NCI-H2227 treated with DMSO at 0.1 percent for 48 hours (cell line): ENCODE measurements around the gene ADCY2.

ENCODE experiments used
- DNase-seq: peaks from one replicate; lab custom pipeline; 2025; lab: John Stamatoyannopoulos, UW

ADCY2 gene

DNA sequence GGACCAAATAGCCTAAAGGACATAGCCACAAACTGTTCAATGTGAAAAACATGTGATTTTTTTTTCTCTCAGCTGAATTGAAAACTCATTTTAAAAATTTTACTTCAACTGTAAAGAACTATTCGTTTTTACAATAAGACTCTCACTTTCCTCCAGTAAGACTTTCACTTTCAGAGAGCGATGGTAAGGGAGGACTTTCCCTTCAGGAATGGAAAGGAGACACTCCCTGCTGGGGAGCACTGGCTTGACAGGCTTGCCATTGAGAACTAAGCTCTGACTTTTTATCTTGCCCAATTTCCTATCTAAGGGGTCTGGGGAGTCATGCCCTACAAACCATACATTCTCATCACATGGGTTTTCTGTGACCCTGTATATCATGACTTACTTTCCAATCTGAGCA lies 268.3 kb downstream of the ADCY2 start:
- no peak for DNase-seq

- no peak for DNase-seq
Measured at GRCh38 chr5:7667216-7667767, 271.4 kb downstream of the ADCY2 start.

- no peak for DNase-seq
Measured at GRCh38 chr5:7668161-7668560, 272.2 kb downstream of the ADCY2 start.

GRCh38 chr5:7668627-7669026 lies 272.7 kb downstream of the ADCY2 start:
- DNase-seq = no peak

DNA sequence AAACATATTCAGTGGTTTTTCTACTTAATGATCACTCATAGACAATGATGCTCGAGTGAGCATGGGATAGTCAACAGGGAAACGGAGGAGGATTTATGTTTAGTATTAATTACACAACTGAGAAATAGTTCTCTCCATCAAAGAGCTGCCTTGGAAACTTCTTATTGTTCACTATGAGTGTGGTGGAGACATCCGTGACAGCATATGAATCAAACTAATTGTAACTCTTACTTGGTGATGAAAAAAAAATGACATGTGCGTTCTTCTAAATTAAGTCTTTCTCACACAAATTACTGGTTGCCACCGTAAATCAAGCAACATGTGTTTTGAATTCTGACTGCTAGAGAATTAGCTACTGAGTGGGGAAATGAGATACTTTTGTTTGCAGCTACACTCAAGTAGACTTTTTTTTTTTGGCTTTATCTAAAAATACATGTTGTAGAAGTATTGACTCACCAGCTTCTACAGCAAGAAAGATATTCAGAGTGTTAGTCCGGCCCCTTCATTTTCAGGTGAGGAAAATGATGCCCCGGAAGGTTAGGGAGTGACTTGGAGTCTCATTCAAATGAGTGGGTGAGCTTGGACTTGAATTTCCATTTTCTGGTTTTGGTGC lies 275.5 kb downstream of the ADCY2 start:
- peak; percentile 20 for DNase-seq

DNA sequence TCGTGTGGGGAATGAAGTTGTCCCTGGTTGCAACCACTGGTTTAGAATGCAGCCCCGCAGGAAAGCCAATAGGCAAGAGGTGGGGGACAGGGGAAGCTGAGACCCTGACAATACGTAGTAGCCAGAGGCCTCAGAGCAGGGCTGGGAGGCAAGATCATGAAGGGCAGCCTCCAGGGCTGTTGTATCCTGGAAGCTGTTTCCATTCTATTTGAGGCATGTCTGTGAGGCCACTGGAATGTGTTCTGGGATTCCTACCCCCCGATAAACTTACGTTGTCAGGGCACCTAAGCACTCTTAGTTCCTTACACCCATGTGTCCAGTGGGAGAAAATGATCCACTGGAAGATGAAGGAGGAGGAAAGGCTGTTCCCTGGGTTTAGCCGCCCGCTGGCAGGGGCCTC lies 277.7 kb downstream of the ADCY2 start:
- no peak for DNase-seq

- no peak for DNase-seq
Measured at GRCh38 chr5:7676455-7676854, 280.5 kb downstream of the ADCY2 start.

GRCh38 chr5:7678030-7678429 lies 282.1 kb downstream of the ADCY2 start:
- no peak for DNase-seq

DNA sequence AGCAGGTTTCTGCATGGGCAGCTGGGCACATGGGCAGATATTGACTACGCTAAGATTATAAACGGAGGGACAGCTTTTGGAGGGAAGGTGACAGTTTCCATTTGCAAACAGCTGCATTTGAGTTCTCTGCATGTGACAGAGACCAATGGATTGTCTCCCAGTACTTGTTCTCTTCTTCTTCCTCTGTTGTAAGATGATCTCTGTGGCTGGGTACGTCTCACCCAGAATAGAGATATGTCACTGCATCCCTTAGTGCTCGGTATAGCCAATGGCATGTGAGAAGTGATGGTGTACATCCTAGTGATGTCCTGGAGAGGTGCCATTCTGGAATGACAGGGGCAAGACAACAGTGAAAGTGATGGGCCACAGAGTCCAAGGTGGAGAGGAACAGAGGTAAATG lies 283.7 kb downstream of the ADCY2 start:
- no peak for DNase-seq

DNA sequence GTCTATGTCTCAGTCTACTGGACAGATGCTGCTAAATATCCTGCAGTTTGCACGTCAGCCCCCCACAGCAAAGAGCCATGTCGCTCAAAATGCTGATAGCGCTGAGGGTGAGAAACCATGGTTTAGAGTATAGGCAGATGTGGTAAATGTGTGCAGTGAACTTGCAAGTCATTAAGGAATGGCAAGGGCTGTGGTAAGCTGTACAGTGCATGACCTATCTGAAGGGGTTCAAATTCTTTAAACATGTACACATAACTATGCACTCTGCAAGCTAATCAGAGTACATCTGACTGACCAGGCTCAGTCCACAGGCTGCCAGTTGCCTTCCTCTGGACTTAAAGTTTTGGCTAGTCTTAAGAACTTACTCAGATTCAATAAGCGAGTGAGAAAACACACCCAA lies 284.3 kb downstream of the ADCY2 start:
- no peak for DNase-seq

GRCh38 chr5:7682379-7682778 lies 286.4 kb downstream of the ADCY2 start:
- no peak for DNase-seq

DNA sequence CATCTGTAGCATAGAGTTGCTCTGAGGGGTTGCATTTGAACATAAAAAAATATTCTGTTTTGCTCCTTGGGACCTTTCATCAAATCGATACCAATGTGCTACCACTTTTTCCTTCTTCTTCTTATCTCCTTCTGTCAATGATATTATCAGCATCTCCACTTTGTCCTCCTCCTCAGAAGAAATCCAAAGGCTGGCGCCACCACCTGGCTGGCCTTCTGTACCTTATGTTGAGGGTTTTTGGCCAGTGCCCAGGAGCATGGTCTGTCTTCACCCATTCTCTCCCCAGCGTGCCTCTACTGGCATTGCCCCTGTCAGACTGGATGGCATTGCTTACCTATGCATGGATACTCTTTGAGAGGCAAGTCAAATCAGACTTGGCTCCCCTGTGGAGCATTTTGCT lies 287.8 kb downstream of the ADCY2 start:
- DNase-seq = no peak

DNA sequence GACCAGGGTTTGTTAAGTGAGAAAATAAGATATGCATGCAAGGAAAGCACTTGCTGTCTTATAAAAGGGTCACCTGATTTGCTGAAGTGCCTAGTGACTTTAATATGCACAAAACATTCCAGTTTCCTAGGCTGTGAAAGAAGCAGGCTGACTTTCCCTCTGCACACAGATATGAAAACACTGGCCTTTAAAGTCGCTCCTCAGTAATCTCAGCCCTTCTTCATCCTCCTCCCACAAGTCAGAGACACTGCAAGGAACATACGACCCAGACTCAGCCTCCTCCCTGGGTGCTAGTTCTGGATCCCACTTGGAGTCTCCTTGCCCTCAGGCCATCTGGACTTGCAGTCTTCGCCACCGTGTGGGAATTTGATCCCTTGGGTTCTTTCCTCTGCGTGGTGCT lies 288.9 kb downstream of the ADCY2 start:
- no peak for DNase-seq

- no peak for DNase-seq
Measured at GRCh38 chr5:7686794-7687193, 290.9 kb downstream of the ADCY2 start.

- DNase-seq = no peak
Measured at GRCh38 chr5:7690557-7690956, 294.6 kb downstream of the ADCY2 start.

GRCh38 chr5:7705261-7705660 lies 309.3 kb downstream of the ADCY2 start:
- DNase-seq = no peak

DNA sequence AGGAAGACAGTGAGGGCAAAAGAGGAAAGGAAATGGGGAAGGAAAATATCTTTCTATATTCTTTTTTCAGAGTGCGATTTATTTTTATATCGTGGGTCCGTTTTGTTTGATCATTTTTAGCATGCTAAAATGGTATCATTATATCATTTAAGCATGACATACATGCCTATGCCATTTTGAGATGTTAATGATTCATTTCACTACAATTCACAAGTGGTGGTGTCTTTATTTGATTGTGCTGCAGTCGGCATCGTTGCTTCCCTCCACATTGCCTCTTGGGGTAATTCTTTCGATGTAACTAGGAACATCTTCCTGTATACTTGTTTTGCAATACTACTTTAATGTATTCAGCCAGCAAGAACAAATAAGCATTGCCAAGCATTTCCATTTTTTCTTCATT lies 309.8 kb downstream of the ADCY2 start:
- no peak for DNase-seq

DNA sequence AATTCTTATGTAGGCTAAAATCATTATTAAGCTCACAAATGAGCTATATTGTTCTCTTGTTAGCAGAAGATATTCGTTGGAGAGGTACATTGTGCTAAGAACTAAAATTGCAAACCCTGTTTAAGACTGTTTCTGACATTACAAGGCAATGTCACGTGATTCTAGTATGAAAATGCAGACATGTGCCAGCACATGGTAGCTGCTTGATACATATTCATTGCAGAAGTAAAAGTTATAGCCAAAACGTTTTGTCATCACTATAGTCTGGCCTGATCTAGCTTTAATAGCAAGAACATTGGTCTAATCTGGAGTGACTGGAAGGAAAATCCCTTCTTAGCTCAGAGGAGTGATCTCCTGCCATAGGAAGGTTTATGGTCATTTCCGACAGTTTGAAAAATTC lies 310.3 kb downstream of the ADCY2 start:
- DNase-seq = no peak

- no peak for DNase-seq
Measured at GRCh38 chr5:7714119-7714518, 318.2 kb downstream of the ADCY2 start.

- DNase-seq = no peak
Measured at GRCh38 chr5:7714697-7715096, 318.8 kb downstream of the ADCY2 start.

DNA sequence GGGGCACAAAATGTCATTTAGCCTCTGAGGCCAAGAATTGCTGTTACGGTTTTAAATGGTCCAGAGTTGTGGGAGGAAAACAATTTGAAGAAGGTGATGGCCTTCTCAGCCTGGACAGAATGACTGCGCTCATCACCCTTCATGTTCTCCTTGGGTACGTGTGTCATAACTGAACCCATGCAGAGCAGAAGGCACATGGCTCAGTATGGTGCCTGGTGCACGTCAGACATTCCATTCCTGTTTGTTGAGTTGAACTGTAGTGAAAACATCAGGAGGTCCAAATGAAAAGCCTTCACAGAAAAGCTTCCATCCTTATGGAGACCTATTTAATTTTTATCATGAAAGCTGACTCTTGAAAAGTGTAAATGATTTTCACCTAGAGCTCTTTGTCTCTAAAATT lies 321.8 kb downstream of the ADCY2 start:
- no peak for DNase-seq

- DNase-seq = no peak
Measured at GRCh38 chr5:7728076-7728475, 332.1 kb downstream of the ADCY2 start.

GRCh38 chr5:7741415-7742065 lies 345.6 kb downstream of the ADCY2 start:
- no peak for DNase-seq

DNA sequence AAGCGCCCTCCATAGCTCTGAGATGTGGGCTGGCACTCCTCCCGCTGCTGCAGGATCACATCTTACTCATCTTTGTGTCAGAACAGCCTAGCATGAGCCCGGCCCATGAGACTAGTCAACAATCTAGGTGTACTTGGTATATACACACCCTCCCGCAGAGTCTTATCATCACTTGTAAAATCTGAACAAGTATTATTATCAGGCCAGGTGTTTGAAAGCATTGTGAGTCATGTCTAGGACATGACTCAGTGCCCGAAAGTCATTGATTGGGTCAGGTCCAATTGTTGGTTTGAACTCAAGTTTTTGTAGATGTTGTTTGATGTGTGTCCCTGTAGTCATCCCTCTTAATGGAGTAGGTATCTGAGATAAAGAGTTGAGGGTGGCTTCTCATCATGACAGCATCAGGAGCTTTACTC lies 346.3 kb downstream of the ADCY2 start:
- no peak for DNase-seq
